GM12878 (cell line): ENCODE measurements around the gene BAX.

Source experiments
- ESRRA ChIP-seq: IDR thresholded peaks from 2 replicates; pipeline ENCODE4 v1.6.1; 2012; ENCODE audit warnings: mild to moderate bottlenecking, low read length, improper control_type of control experiment
- EZH2 ChIP-seq: IDR thresholded peaks from 2 replicates; pipeline ENCODE4 v1.6.1; 2012; ENCODE audit warnings: low read depth, mild to moderate bottlenecking, control low read depth, inconsistent platforms, low read length, borderline replicate concordance; ENCODE audit not compliant: control insufficient read depth
- HDAC6 ChIP-seq: fragments of 200-600 bp; sonication (generic); IDR thresholded peaks from one replicate; pipeline ENCODE4 v1.8.0; 2017; ENCODE audit warnings: antibody characterized with exemption; ENCODE audit not compliant: unreplicated experiment
- POLR2AphosphoS2 ChIP-seq: IDR thresholded peaks from 2 replicates; pipeline ENCODE4 v1.6.1; 2011; ENCODE audit warnings: low read depth, mild to moderate bottlenecking, low read length, improper control_type of control experiment, moderate library complexity
- RFX5 ChIP-seq: IDR thresholded peaks from 2 replicates; pipeline ENCODE4 v1.6.1; 2011; ENCODE audit warnings: low read depth, low read length, improper control_type of control experiment
- SIN3A ChIP-seq: IDR thresholded peaks from 2 replicates; pipeline ENCODE4 v1.6.1; 2012; ENCODE audit warnings: low read depth, low read length, improper control_type of control experiment
- TF ChIP-seq, protein P1 (sequence below): IDR thresholded peaks from 2 replicates; pipeline ENCODE4 v1.6.1; 2012; ENCODE audit warnings: mild to moderate bottlenecking, low read depth, low read length

DNA sequence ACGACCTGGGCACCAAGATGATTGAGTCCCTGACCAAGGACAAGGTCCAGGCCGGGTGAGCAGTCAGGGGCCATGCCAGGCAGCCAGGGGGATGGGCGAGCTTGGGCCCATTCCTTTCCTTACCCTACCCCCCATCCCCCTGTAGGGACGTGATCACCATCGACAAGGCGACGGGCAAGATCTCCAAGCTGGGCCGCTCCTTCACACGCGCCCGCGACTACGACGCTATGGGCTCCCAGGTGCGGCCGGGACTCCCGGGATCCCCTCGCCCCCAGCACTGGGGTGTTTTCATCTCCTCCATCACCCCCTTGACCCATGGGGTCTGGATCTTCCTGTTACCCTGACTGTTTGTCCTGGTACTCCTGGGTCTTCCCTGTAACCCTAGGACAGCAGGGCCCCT lies 55.2 kb downstream of the BAX start:
- TF ChIP-seq SIN3A (no peak), POLR2AphosphoS2 (no peak), HDAC6 (no peak), EZH2 (no peak), RFX5 (no peak), ESRRA (no peak)
- TF ChIP-seq, protein P1, sequence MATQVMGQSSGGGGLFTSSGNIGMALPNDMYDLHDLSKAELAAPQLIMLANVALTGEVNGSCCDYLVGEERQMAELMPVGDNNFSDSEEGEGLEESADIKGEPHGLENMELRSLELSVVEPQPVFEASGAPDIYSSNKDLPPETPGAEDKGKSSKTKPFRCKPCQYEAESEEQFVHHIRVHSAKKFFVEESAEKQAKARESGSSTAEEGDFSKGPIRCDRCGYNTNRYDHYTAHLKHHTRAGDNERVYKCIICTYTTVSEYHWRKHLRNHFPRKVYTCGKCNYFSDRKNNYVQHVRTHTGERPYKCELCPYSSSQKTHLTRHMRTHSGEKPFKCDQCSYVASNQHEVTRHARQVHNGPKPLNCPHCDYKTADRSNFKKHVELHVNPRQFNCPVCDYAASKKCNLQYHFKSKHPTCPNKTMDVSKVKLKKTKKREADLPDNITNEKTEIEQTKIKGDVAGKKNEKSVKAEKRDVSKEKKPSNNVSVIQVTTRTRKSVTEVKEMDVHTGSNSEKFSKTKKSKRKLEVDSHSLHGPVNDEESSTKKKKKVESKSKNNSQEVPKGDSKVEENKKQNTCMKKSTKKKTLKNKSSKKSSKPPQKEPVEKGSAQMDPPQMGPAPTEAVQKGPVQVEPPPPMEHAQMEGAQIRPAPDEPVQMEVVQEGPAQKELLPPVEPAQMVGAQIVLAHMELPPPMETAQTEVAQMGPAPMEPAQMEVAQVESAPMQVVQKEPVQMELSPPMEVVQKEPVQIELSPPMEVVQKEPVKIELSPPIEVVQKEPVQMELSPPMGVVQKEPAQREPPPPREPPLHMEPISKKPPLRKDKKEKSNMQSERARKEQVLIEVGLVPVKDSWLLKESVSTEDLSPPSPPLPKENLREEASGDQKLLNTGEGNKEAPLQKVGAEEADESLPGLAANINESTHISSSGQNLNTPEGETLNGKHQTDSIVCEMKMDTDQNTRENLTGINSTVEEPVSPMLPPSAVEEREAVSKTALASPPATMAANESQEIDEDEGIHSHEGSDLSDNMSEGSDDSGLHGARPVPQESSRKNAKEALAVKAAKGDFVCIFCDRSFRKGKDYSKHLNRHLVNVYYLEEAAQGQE: no peak
